ENCODE data around the gene CHD6.

DNA sequence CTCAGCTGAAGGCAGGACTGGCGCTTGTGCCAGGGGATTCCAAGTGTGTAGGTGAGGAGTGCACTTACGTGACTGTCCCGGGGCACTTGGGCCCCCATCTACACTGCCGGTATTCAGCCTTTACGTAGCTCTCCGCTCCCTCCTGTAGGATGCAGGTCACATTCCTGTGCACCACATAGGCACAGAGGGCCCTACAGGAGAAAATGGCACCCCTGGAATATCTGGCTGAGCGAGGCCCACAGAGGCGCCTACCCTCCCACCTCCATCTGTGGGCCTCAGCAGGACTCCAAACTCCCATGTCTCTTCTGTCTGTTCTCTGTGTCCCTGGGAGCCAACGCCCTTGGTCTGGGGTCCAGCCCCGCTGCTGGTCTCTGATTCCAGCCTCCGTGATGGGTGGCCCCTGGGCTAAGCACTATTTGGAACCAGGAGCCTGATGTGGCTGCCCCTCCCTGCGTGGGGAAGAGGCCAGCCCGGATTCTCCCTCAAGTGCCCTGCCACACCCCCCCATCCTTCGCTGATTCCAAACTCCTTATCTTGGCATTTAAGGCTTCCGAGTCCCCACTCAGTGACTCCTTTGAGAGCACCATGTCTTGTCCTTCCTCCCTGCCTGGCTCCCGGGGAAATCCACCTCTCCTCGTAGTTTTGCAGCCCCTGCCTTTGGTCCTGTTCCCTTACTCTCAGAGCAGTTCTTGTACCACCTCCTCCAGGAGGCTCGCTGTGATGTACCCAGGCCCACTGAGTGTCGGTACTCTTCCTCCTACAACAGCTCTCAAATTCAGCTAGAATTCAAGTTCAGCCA lies 253.0 kb downstream of the CHD6 start:
- TF ChIP-seq, protein P1, sequence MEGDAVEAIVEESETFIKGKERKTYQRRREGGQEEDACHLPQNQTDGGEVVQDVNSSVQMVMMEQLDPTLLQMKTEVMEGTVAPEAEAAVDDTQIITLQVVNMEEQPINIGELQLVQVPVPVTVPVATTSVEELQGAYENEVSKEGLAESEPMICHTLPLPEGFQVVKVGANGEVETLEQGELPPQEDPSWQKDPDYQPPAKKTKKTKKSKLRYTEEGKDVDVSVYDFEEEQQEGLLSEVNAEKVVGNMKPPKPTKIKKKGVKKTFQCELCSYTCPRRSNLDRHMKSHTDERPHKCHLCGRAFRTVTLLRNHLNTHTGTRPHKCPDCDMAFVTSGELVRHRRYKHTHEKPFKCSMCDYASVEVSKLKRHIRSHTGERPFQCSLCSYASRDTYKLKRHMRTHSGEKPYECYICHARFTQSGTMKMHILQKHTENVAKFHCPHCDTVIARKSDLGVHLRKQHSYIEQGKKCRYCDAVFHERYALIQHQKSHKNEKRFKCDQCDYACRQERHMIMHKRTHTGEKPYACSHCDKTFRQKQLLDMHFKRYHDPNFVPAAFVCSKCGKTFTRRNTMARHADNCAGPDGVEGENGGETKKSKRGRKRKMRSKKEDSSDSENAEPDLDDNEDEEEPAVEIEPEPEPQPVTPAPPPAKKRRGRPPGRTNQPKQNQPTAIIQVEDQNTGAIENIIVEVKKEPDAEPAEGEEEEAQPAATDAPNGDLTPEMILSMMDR (conservative IDR thresholded peaks at IDR 0.05; ENCODE audit: low read length): no peak
- no peak for TF ChIP-seq EZH2phosphoT487 (IDR thresholded peaks at IDR 0.05; ENCODE audit: borderline replicate concordance, low read depth, low read length)

Data from OCI-LY7 (cell line).